Eye (tissue), 1 donor: ENCODE measurements around the gene MED13.
"Not testable (repeated sequence)": the region's sequence is repeated elsewhere in the genome, so short reads cannot be mapped to it uniquely, and the experiment has no call there.

ENCODE experiments used
- DNase-seq: peaks from one replicate; pipeline ENCODE4 v3.0.0-alpha.2; 2015

The MED13 gene

DNA sequence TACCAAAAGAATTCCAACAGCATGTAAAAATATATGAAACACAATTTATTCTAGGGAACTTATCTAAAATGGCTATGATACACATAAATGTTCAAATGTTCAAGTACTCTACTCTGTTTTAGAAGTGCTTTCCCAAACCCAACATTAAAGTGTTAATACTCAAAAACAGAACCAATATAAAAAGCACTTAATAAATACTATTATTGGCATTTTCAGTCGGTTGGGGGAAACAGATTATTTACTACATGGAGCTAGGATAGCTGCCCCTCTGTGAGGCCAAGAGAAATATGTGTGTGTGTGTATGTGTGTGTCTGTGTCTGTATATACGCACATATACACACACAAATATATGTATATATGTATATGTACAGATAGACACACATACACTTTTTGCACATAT, 169.7 kb downstream of the MED13 start:
- no peak for DNase-seq

DNA sequence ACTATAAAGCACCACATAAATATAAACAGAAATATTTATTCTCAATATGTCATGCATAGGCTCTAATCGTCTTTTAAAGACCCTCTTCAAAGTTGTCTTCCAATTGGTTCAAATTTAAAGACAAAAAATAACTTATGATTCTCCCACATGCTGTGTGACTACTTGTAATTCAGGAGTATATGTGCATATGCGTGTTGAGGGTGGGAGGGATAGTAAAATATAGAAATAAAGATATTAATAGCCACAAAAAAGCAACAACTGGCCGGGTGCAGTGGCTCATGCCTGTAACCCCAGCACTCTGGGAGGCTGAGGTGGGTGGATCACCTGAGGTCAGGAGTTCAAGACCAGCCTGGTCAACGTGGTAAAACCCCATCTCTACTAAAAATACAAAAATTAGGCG, 170.8 kb downstream of the MED13 start:
- not testable (repeated sequence) for DNase-seq
